Stimulated activated effector memory CD8-positive, alpha-beta T cell treated with anti-CD3 and anti-CD28 coated beads, Interleukin-12 subunit alpha, Interleukin-12 subunit beta, amount 100 ng/mL, for 72 hours (primary cell): ENCODE data around the gene HOXA9.
A peak's percentile ranks its signal among the peaks of the same experiment; 100 is the strongest.

Source experiments
- ATAC-seq: fragments of 150-1000 bp; cut with Tn5 transposase; 2 replicates; pipeline ENCODE4 v1.10.0; 2021
- DNase-seq, 2 donors: peaks; one replicate each; pipeline ENCODE4 v3.0.0; 2021 to 2022; ENCODE audit warnings: low spot score in 2 of 2
- H3K27ac Mint-ChIP-seq: one replicate; pipeline ENCODE4 v1.8.0; 2022; ENCODE audit warnings: mild to moderate bottlenecking, mixed read lengths
- H3K36me3 Mint-ChIP-seq: one replicate; pipeline ENCODE4 v1.8.0; 2022; ENCODE audit warnings: mild to moderate bottlenecking, mixed read lengths
- H3K4me1 Mint-ChIP-seq: one replicate; pipeline ENCODE4 v1.8.0; 2022; ENCODE audit warnings: mixed read lengths
- H3K4me3 Mint-ChIP-seq: one replicate; pipeline ENCODE4 v1.8.0; 2022; ENCODE audit warnings: mild to moderate bottlenecking, mixed read lengths
- H3K9me3 Mint-ChIP-seq: one replicate; pipeline ENCODE4 v1.8.0; 2022; ENCODE audit warnings: mixed read lengths

Gene HOXA9

GRCh38 chr7:27149842-27150567, 15.3 kb downstream of the HOXA9 start:
- Mint-ChIP-seq H3K9me3 (no peaks in the 10 kb centered on the region), H3K4me1 (peaks cover 37% of the 10 kb centered on the region), H3K4me3 (peak overlapping the region; percentile 77), H3K36me3 (peaks cover 5% of the 10 kb centered on the region), H3K27ac (no peak overlapping the region)
- no peak for ATAC-seq
- DNase-seq: no peak

GRCh38 chr7:27148756-27149641, 16.3 kb downstream of the HOXA9 start:
- H3K27ac Mint-ChIP-seq: no peak overlapping the region
- no peaks in the 10 kb centered on the region for H3K9me3 Mint-ChIP-seq
- ATAC-seq (no peak), DNase-seq (no peak)
- H3K4me3 Mint-ChIP-seq: no peak overlapping the region
- peaks cover 27% of the 10 kb centered on the region for H3K4me1 Mint-ChIP-seq
- H3K36me3 Mint-ChIP-seq: no peaks in the 10 kb centered on the region

- H3K27ac Mint-ChIP-seq: no peak overlapping the region
- no peaks in the 10 kb centered on the region for H3K36me3 Mint-ChIP-seq
- peak overlapping the region; percentile 46 for H3K4me3 Mint-ChIP-seq
- no peak for ATAC-seq
- DNase-seq: no peak
- H3K9me3 Mint-ChIP-seq: no peaks in the 10 kb centered on the region
- peaks cover 27% of the 10 kb centered on the region for H3K4me1 Mint-ChIP-seq
These were observed 17.1 kb downstream of the HOXA9 start for GRCh38 chr7:27148031-27148755.

- H3K4me1 Mint-ChIP-seq: peaks cover 27% of the 10 kb centered on the region
- no peaks in the 10 kb centered on the region for H3K9me3 Mint-ChIP-seq
- peak within 1 kb of the TSS; percentile 46 for H3K4me3 Mint-ChIP-seq
- ATAC-seq (no peak), DNase-seq (no peak)
- H3K27ac Mint-ChIP-seq: no peak within 1 kb of the TSS
- H3K36me3 Mint-ChIP-seq: no peaks in the 10 kb centered on the region
These were observed 17.9 kb downstream of the HOXA9 start, which contains the start of gene HOXA6 for GRCh38 chr7:27147199-27148030. TSS of gene HOXA6 (minus strand) at chr7:27147774. CDS start at chr7:27147749, 25 bp downstream.

GRCh38 chr7:27146491-27147198, 18.7 kb downstream of the HOXA9 start:
- H3K36me3 Mint-ChIP-seq: no peaks in the 10 kb centered on the region
- no peak overlapping the region for H3K27ac Mint-ChIP-seq
- DNase-seq (no peak), ATAC-seq (no peak)
- peaks cover 21% of the 10 kb centered on the region for H3K4me1 Mint-ChIP-seq
- H3K4me3 Mint-ChIP-seq: no peak overlapping the region
- H3K9me3 Mint-ChIP-seq: no peaks in the 10 kb centered on the region

GRCh38 chr7:27145914-27146412, 19.4 kb downstream of the HOXA9 start:
- ATAC-seq (no peak), DNase-seq (no peak)
- Mint-ChIP-seq H3K36me3 (no peaks in the 10 kb centered on the region), H3K27ac (no peak overlapping the region), H3K4me3 (no peak overlapping the region), H3K9me3 (no peaks in the 10 kb centered on the region), H3K4me1 (peaks cover 14% of the 10 kb centered on the region)

GRCh38 chr7:27145165-27145913, 20.0 kb downstream of the HOXA9 start:
- Mint-ChIP-seq H3K4me3 (no peak overlapping the region), H3K9me3 (no peaks in the 10 kb centered on the region), H3K4me1 (peaks cover 8% of the 10 kb centered on the region), H3K27ac (no peak overlapping the region), H3K36me3 (no peaks in the 10 kb centered on the region)
- ATAC-seq (no peak), DNase-seq (no peak)

- Mint-ChIP-seq H3K36me3 (no peaks in the 10 kb centered on the region), H3K4me1 (peaks cover 6% of the 10 kb centered on the region), H3K4me3 (no peak overlapping the region), H3K27ac (no peak overlapping the region), H3K9me3 (no peaks in the 10 kb centered on the region)
- no peak for ATAC-seq
- no peak for DNase-seq
These were observed 20.6 kb downstream of the HOXA9 start for GRCh38 chr7:27144781-27145164.

- Mint-ChIP-seq H3K9me3 (no peaks in the 10 kb centered on the region), H3K27ac (no peak overlapping the region), H3K4me3 (no peak overlapping the region), H3K36me3 (no peaks in the 10 kb centered on the region), H3K4me1 (peaks cover 6% of the 10 kb centered on the region)
- ATAC-seq (no peak), DNase-seq (no peak)
These were observed 21.2 kb downstream of the HOXA9 start for GRCh38 chr7:27143950-27144780.

GRCh38 chr7:27143023-27143949, 22.1 kb downstream of the HOXA9 start, which contains the start of gene HOXA5:
TSS of gene HOXA5 (minus strand) at chr7:27143681. CDS start at chr7:27143607, 74 bp downstream.
- H3K4me3 Mint-ChIP-seq: no peak within 1 kb of the TSS
- H3K27ac Mint-ChIP-seq: no peak within 1 kb of the TSS
- DNase-seq: no peak

GRCh38 chr7:27142580-27143022, 22.7 kb downstream of the HOXA9 start:
- H3K4me1 Mint-ChIP-seq: no peaks in the 10 kb centered on the region
- no peak overlapping the region for H3K27ac Mint-ChIP-seq
- ATAC-seq (no peak), DNase-seq (no peak)
- no peaks in the 10 kb centered on the region for H3K36me3 Mint-ChIP-seq
- no peak overlapping the region for H3K4me3 Mint-ChIP-seq
- H3K9me3 Mint-ChIP-seq: no peaks in the 10 kb centered on the region

More at GRCh38 chr7:27143023-27143949, 22.1 kb downstream of the HOXA9 start, which contains the start of gene HOXA5:
- no peaks in the 10 kb centered on the region for H3K36me3 Mint-ChIP-seq
- ATAC-seq: no peak
- H3K4me1 Mint-ChIP-seq: peaks cover 5% of the 10 kb centered on the region
- no peaks in the 10 kb centered on the region for H3K9me3 Mint-ChIP-seq
